Uterine smooth muscle cell (primary cell): ENCODE measurements around the gene CDC14A. TPM values are rescaled to one million over a fixed set of nuclear protein-coding genes. Genes with fewer than 3 reads are reported as not detected.

Experiments
- total RNA-seq: library from RNA; depleted of rRNA; stranded (reverse); fragments of >200 nt; gene quantifications from 2 replicates; pipeline ENCODE4 v1.2.3, GENCODE V29; 2014

CDC14A gene, protein sequence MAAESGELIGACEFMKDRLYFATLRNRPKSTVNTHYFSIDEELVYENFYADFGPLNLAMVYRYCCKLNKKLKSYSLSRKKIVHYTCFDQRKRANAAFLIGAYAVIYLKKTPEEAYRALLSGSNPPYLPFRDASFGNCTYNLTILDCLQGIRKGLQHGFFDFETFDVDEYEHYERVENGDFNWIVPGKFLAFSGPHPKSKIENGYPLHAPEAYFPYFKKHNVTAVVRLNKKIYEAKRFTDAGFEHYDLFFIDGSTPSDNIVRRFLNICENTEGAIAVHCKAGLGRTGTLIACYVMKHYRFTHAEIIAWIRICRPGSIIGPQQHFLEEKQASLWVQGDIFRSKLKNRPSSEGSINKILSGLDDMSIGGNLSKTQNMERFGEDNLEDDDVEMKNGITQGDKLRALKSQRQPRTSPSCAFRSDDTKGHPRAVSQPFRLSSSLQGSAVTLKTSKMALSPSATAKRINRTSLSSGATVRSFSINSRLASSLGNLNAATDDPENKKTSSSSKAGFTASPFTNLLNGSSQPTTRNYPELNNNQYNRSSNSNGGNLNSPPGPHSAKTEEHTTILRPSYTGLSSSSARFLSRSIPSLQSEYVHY
- total RNA-seq, result 3.0 and 4.4 TPM in 2 replicates

DNA sequence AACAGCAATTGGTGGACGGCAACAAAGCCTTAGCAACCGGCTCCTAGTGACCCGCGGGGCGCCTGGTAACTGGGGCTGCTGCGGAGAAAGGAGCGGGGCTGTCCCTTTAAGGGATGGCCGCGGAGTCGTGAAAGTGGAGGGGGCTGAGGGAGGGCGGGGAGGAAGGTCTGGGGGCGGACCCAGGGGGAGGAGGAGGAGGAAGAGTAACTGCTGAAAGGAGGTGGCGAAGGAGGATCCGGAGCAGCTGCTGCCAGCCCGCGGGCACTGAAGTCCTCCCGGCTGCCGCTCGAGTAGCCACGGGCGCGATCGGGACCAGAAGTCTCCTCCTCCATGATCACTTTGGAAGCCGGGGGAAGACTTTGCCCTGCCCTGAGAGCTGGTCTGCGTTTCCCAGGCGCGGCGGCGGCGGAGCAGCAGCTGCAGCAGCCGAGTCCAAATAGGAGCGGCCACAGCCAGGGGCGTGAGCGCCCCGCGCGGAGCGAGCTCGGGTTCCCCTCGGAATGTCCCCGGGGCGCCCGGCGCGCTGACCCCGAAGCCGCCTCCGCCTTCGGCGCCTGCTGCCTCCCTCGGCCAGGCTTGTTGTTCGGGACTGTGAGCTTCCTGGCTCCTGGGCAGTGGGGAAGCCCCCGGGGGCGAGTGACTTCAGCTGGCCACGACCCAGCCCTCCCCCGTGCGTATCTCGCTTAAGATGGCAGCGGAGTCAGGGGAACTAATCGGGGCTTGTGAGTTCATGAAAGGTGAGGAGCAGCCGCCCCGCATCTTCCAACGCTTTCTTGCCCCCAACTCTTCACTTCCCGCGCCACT, at the start of gene CDC14A:
TSS of gene CDC14A (plus strand) at position 240 of the 804 bp plus-strand sequence. CDS start at position 689, 449 bp downstream.

Other genes starting within 250 kb of the CDC14A start
- 2.1 and 7.2 TPM in 2 replicates for gene SASS6, start 219.6 kb upstream of the CDC14A start, total RNA-seq
- 15.2 and 19.8 TPM in 2 replicates for gene TRMT13, start 219.3 kb upstream of the CDC14A start, total RNA-seq
- 0.44 and 0.50 TPM in 2 replicates for gene LRRC39, start 174.2 kb upstream of the CDC14A start, total RNA-seq
- gene DBT, start 102.7 kb upstream of the CDC14A start, total RNA-seq, result 6.5 and 9.2 TPM in 2 replicates
- gene RTCA, start 86.3 kb upstream of the CDC14A start, total RNA-seq, result 51.9 and 54.5 TPM in 2 replicates
- gene GPR88, start 185.6 kb downstream of the CDC14A start, total RNA-seq, result not detected in 2 replicates